GM23338 (cell line): ENCODE measurements around the gene HNF4A.

Source experiments
- CREB1 ChIP-seq: fragments of 250-450 bp; sonication (Bioruptor Pico); IDR thresholded peaks from 2 replicates; pipeline ENCODE4 v1.5.0; 2020; ENCODE audit warnings: low read depth, mild to moderate bottlenecking, moderate library complexity
- EZH2 ChIP-seq: fragments of 200-600 bp; sonication (generic); IDR thresholded peaks from one replicate; pipeline ENCODE4 v1.8.0; 2017; ENCODE audit warnings: antibody characterized with exemption, mild to moderate bottlenecking, low read depth; ENCODE audit not compliant: unreplicated experiment
- EZH2phosphoT487 ChIP-seq: fragments of 200-600 bp; sonication (generic); IDR thresholded peaks from one replicate; pipeline ENCODE4 v1.8.1; 2018; ENCODE audit warnings: antibody characterized with exemption; ENCODE audit not compliant: unreplicated experiment
- JUNB ChIP-seq: IDR thresholded peaks from one replicate; pipeline ENCODE4 v1.6.1; 2016; ENCODE audit warnings: antibody characterized with exemption; ENCODE audit not compliant: unreplicated experiment
- NANOG ChIP-seq: IDR thresholded peaks from 2 replicates; pipeline ENCODE4 v1.6.1; 2016; ENCODE audit warnings: antibody characterized with exemption, borderline replicate concordance
- POLR2AphosphoS5 ChIP-seq: IDR thresholded peaks from 2 replicates; pipeline ENCODE4 v1.6.1; 2016; ENCODE audit warnings: antibody characterized with exemption, low read depth
- TF ChIP-seq, protein P1 (sequence below), 2 experiments: fragments of 200-600 bp in 1 of 2; sonication (generic) in 1 of 2; conservative IDR thresholded peaks; 2 replicates each; pipeline versions ENCODE4 v1.5.1 to v1.6.1; 2016 to 2017; ENCODE audit warnings: antibody characterized with exemption in 2 of 2, low read depth in 2 of 2, mild to moderate bottlenecking in 2 of 2, moderate library complexity in 1 of 2
- TF ChIP-seq, protein P2 (sequence below): IDR thresholded peaks from one replicate; pipeline ENCODE4 v1.6.1; 2018; ENCODE audit warnings: antibody characterized with exemption; ENCODE audit not compliant: unreplicated experiment
- TF ChIP-seq, protein P3 (sequence below): IDR thresholded peaks from 2 replicates; pipeline ENCODE4 v1.6.1; 2016; ENCODE audit warnings: antibody characterized with exemption

- TF ChIP-seq, protein P1, sequence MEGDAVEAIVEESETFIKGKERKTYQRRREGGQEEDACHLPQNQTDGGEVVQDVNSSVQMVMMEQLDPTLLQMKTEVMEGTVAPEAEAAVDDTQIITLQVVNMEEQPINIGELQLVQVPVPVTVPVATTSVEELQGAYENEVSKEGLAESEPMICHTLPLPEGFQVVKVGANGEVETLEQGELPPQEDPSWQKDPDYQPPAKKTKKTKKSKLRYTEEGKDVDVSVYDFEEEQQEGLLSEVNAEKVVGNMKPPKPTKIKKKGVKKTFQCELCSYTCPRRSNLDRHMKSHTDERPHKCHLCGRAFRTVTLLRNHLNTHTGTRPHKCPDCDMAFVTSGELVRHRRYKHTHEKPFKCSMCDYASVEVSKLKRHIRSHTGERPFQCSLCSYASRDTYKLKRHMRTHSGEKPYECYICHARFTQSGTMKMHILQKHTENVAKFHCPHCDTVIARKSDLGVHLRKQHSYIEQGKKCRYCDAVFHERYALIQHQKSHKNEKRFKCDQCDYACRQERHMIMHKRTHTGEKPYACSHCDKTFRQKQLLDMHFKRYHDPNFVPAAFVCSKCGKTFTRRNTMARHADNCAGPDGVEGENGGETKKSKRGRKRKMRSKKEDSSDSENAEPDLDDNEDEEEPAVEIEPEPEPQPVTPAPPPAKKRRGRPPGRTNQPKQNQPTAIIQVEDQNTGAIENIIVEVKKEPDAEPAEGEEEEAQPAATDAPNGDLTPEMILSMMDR (conservative IDR thresholded peaks at IDR 0.05; ENCODE audit: low read depth in 2 of 2) = no peak
- TF ChIP-seq EZH2phosphoT487 (no peak), POLR2AphosphoS5 (no peak), EZH2 (no peak), NANOG (no peak), CREB1 (CRISPR knock-in tag) (no peak), JUNB (no peak)
- TF ChIP-seq, protein P2, sequence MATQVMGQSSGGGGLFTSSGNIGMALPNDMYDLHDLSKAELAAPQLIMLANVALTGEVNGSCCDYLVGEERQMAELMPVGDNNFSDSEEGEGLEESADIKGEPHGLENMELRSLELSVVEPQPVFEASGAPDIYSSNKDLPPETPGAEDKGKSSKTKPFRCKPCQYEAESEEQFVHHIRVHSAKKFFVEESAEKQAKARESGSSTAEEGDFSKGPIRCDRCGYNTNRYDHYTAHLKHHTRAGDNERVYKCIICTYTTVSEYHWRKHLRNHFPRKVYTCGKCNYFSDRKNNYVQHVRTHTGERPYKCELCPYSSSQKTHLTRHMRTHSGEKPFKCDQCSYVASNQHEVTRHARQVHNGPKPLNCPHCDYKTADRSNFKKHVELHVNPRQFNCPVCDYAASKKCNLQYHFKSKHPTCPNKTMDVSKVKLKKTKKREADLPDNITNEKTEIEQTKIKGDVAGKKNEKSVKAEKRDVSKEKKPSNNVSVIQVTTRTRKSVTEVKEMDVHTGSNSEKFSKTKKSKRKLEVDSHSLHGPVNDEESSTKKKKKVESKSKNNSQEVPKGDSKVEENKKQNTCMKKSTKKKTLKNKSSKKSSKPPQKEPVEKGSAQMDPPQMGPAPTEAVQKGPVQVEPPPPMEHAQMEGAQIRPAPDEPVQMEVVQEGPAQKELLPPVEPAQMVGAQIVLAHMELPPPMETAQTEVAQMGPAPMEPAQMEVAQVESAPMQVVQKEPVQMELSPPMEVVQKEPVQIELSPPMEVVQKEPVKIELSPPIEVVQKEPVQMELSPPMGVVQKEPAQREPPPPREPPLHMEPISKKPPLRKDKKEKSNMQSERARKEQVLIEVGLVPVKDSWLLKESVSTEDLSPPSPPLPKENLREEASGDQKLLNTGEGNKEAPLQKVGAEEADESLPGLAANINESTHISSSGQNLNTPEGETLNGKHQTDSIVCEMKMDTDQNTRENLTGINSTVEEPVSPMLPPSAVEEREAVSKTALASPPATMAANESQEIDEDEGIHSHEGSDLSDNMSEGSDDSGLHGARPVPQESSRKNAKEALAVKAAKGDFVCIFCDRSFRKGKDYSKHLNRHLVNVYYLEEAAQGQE = no peak
- TF ChIP-seq, protein P3, sequence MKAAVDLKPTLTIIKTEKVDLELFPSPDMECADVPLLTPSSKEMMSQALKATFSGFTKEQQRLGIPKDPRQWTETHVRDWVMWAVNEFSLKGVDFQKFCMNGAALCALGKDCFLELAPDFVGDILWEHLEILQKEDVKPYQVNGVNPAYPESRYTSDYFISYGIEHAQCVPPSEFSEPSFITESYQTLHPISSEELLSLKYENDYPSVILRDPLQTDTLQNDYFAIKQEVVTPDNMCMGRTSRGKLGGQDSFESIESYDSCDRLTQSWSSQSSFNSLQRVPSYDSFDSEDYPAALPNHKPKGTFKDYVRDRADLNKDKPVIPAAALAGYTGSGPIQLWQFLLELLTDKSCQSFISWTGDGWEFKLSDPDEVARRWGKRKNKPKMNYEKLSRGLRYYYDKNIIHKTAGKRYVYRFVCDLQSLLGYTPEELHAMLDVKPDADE = no peak
Measured at GRCh38 chr20:44402391-44403193, 47.1 kb downstream of the HNF4A start.
